BJ (cell line): ENCODE results near the gene MKNK2. TPM values are rescaled to one million over a fixed set of nuclear protein-coding genes. Genes with fewer than 3 reads are reported as not detected.

Source experiments
- CTCF ChIA-PET: fragments of 350-600 bp; formaldehyde crosslinking; extraction: SDS; loops from one replicate; lab custom pipeline; 2021; ENCODE audit warnings: antibody characterized with exemption, inconsistent platforms; lab: Yijun Ruan, JAX
- POLR2A ChIA-PET: fragments of 300-600 bp; sonication (Branson Sonifier 250); formaldehyde crosslinking; extraction: SDS; loops from one replicate; lab custom pipeline; 2021; ENCODE audit warnings: antibody characterized with exemption; lab: Charles Lee
- DNase-seq: peaks from one replicate; pipeline ENCODE4 v3.0.0-alpha.2; 2011; ENCODE audit warnings: low read depth
- H3K27me3 ChIP-seq: 2 replicates; pipeline ENCODE4 v1.6.0; 2011; ENCODE audit warnings: low read length; ENCODE audit not compliant: control insufficient read depth, insufficient read depth
- H3K36me3 ChIP-seq: 2 replicates; pipeline ENCODE4 v1.5.1; 2011; ENCODE audit warnings: low read length; ENCODE audit not compliant: control insufficient read depth, insufficient read depth
- H3K4me3 ChIP-seq: 2 replicates; pipeline ENCODE4 v1.5.1; 2011; ENCODE audit warnings: low read depth, mild to moderate bottlenecking, control low read depth, low read length
- CTCF ChIP-seq: IDR thresholded peaks from 2 replicates; pipeline ENCODE4 v1.5.1; 2011; ENCODE audit warnings: low read depth, mild to moderate bottlenecking, control low read depth, inconsistent platforms, low read length, moderate library complexity; ENCODE audit not compliant: insufficient read depth
- polyA plus RNA-seq: library from polyadenylated mRNA; depleted of rRNA; stranded (reverse); fragments of >200 nt; gene quantifications from 2 replicates; pipeline ENCODE4 v1.2.3, GENCODE V29; 2011

Gene MKNK2
- polyA plus RNA-seq, 1 experiment = 108 TPM

- peaks cover 60% of the 10 kb centered on the region for H3K36me3 ChIP-seq
- no peak for TF ChIP-seq CTCF
- ChIA-PET POLR2A (no interaction called here), CTCF (no interaction called here)
- no peaks in the 10 kb centered on the region for H3K27me3 ChIP-seq
- no peak for DNase-seq
- H3K4me3 ChIP-seq = no peak overlapping the region
Observed at GRCh38 chr19:2044709-2045500, 6.1 kb downstream of the MKNK2 start.

DNA sequence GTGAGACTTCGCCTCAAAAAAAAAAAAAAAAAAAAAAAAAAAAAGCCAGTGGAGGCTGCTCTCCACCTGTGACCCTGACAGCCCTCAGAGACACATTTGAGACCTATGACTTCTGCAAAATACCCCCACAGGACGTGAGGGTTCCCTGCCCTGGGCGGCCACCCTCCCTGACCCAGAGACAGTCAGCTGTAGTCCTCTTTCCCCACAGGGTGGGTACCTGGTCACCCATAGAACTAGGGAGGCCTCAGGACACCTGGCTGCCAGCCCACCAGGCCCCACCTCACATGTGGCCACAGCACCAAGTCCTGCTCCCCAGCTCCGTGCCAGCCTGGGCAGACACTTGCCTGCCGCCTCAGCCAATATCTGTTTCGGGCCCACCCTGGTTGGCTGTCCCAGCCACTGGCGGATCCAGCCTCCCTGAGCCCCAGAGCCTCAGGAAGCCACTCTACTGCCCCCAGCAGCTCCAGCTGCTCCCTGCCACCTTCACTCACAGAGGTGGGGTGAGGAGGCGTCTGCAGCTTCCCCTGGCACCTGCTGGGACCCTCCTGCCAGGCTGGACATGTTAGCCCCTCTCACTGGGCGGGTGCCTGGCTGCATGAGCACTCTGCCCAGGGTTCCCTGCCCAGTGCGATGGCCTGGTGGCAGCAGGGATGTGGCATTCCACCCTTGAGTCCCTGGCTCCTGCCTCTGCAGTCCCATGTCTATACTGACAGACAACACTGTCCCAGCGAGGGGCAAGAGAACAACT lies 6.9 kb downstream of the MKNK2 start:
- POLR2A ChIA-PET = no interaction called here
- CTCF ChIA-PET = interaction anchor here (1.7 kb wide), 1 partner anchor 24 kb away, joined by 3 read pairs; no protein-coding TSS in a partner anchor
- DNase-seq = no peak
- TF ChIP-seq CTCF = no peak
- Histone ChIP-seq H3K36me3 (peaks cover 61% of the 10 kb centered on the region), H3K27me3 (no peaks in the 10 kb centered on the region), H3K4me3 (no peak overlapping the region)

DNA sequence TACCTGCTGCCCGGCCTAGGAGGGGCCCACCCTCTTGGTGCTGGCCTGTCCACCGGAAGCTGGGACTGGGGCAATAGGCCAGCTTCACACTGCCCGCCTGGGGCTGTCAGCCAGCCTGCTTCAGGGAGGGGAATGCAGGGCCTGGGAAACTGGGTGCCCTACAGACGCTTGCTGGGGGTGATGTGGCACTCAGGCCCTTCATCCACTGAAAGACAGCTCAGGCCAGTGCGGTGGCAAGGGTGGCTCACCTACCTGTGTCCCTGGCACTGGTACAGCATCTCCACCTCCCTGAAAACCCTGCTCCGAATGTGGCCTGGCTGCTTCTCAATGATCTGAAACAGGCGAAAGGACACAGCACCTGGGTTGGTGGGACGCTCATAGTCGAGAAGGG lies 7.8 kb downstream of the MKNK2 start:
- ChIA-PET POLR2A (no interaction called here), CTCF (interaction anchor here (0.6 to 1.7 kb wide), 2 partner anchors 11 to 23 kb away, joined by 3 read pairs; no protein-coding TSS in a partner anchor)
- no peak for DNase-seq
- no peaks in the 10 kb centered on the region for H3K27me3 ChIP-seq
- peaks cover 64% of the 10 kb centered on the region for H3K36me3 ChIP-seq
- TF ChIP-seq CTCF = no peak
- no peak overlapping the region for H3K4me3 ChIP-seq

- POLR2A ChIA-PET = interaction anchor here (0.6 to 0.7 kb wide), 2 partner anchors 19 to 254 kb away, joined by 6 to 19 read pairs; no protein-coding TSS in a partner anchor
- no peak for DNase-seq
- no peaks in the 10 kb centered on the region for H3K27me3 ChIP-seq
- TF ChIP-seq CTCF = no peak
- H3K4me3 ChIP-seq = no peak overlapping the region
- peaks cover 64% of the 10 kb centered on the region for H3K36me3 ChIP-seq
- CTCF ChIA-PET = interaction anchor here (0.6 to 1.7 kb wide), 4 partner anchors 12 to 27 kb away, joined by 3 to 4 read pairs (median 3); no protein-coding TSS in a partner anchor
Observed at GRCh38 chr19:2042485-2043250, 8.4 kb downstream of the MKNK2 start.
